GM21526 (cell line): ENCODE measurements around the gene RNF123.
A peak's percentile ranks its signal among the peaks of the same experiment; 100 is the strongest.

Source experiments
- ATAC-seq: cut with Tn5 transposase; IDR thresholded peaks from one replicate; pipeline ENCODE4 v1.9.1; 2021; ENCODE audit warnings: moderate library complexity; ENCODE audit not compliant: unreplicated experiment, low FRiP score

Gene RNF123

GRCh38 chr3:49657208-49657915 is 32.0 kb upstream of the RNF123 start:
- ATAC-seq: no peak

GRCh38 chr3:49658711-49659110 is 30.6 kb upstream of the RNF123 start:
- ATAC-seq: no peak

- no peak for ATAC-seq
Observed at GRCh38 chr3:49659756-49660155, 29.6 kb upstream of the RNF123 start.

GRCh38 chr3:49661281-49661680 is 28.1 kb upstream of the RNF123 start:
- no peak for ATAC-seq

- ATAC-seq: no peak
Observed at GRCh38 chr3:49662021-49662420, 27.3 kb upstream of the RNF123 start.

GRCh38 chr3:49662720-49663413 is 26.5 kb upstream of the RNF123 start:
- no peak for ATAC-seq

- ATAC-seq: no peak
Observed at GRCh38 chr3:49663831-49664230, 25.5 kb upstream of the RNF123 start.

GRCh38 chr3:49664300-49664699 is 25.1 kb upstream of the RNF123 start:
- no peak for ATAC-seq

GRCh38 chr3:49665822-49666519 is 23.4 kb upstream of the RNF123 start:
- no peak for ATAC-seq

- no peak for ATAC-seq
Observed at GRCh38 chr3:49666592-49666991, 22.8 kb upstream of the RNF123 start.

GRCh38 chr3:49667701-49668413 is 21.5 kb upstream of the RNF123 start:
- ATAC-seq: no peak

- ATAC-seq: no peak
Observed at GRCh38 chr3:49668414-49668797, 21.0 kb upstream of the RNF123 start.

- no peak for ATAC-seq
Observed at GRCh38 chr3:49668861-49669260, 20.5 kb upstream of the RNF123 start.

- ATAC-seq: no peak
Observed at GRCh38 chr3:49669352-49669751, 20.0 kb upstream of the RNF123 start.

GRCh38 chr3:49670940-49671290 is 18.4 kb upstream of the RNF123 start:
- no peak for ATAC-seq

GRCh38 chr3:49671291-49672288 is 17.8 kb upstream of the RNF123 start:
- ATAC-seq: no peak

GRCh38 chr3:49673121-49673714 is 16.1 kb upstream of the RNF123 start:
- ATAC-seq: peak; percentile 1

GRCh38 chr3:49673715-49674496 is 15.5 kb upstream of the RNF123 start, which contains the start of gene APEH:
Gene APEH, plus strand, starts transcription at chr3:49674351. Its CDS starts 51 bp downstream, at chr3:49674402.
- ATAC-seq: peak; percentile 68
